AG08396 (cell line): ENCODE results near the gene ROCK2.

Experiments
- DNase-seq: peaks from one replicate; pipeline ENCODE4 v3.0.0; 2012; ENCODE audit warnings: low spot score, mixed read lengths

The ROCK2 gene

GRCh38 chr2:11152591-11152990, 191.8 kb downstream of the ROCK2 start:
- DNase-seq: no peak

DNA sequence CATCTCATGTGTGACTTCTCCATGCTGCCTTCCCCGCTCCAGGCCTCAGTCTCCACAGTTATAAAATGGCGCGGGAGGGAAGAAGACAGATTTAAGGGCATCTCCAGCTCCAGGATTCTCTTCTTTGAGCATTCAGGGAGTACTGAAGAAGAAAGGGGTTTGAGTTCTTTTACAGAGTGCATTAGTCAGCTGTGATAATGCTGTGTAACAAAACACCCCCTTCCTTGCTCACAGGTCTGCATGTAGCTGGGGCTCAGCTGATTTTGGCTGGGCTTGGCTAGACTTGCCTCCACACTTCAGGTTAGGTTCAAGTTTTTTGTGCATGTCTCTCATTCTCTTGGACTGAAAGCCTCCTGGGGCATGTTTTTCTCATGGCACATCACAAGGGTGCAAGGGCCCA, 197.2 kb downstream of the ROCK2 start:
- no peak for DNase-seq

GRCh38 chr2:11146076-11146475, 198.4 kb downstream of the ROCK2 start:
- no peak for DNase-seq

DNA sequence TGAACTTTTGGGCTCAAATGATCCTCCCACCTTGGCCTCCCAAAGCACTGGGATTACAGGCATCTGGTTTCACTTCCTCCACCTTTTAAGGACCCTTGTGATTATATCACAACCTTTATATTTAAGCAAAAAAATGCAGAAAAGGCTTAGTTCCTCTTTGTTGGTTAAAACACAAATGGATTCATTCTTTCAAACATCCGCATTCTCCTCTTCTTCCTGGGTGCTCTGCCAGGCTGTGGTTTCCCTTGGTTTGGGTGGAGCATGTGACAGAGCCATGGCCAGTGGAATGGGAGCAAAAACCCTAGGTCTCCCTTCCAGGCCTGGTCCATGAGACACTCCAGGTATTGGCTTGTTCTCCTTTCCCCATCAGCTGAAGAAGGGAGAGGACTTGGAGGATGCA, 199.1 kb downstream of the ROCK2 start:
- no peak for DNase-seq

GRCh38 chr2:11144738-11145079, 199.7 kb downstream of the ROCK2 start:
- DNase-seq: no peak

- no peak for DNase-seq
Observed at GRCh38 chr2:11144077-11144737, 200.2 kb downstream of the ROCK2 start.

DNA sequence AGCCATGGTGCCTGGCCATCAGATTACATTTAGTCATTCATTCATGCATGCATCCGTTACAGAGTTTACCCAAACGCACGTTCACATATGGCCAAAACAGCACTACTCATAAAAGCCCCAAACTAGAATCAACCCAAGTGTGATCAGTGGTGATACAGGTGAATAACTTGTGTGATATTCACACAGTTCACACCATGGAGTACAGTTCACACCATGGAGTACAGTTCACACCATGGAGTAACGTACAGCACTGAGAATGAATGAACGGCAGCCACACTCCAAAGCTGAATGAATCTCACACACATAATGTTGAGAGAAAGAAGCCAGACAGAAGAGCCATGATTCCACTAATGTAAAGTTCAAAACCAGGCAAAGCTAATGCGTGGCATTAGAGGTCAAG, 201.4 kb downstream of the ROCK2 start:
- no peak for DNase-seq

DNA sequence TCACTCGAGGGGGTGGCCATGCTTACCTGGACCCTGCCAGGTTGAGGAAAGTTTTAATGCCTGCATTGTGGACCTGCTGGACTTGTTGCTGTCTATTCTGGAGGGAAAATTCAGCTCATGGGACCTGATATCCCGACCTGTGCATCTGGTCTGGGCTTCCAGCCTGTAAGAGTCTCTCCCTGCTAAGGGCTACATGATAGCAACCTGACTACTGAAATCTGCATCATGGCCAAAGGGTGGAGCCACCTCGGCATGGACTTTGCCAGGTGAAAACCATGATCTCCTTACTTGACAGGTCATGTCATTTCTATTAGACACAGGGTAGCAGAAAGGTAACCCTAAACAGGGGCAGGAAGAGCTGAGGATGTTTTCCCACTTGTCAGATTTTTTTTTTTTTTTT, 202.1 kb downstream of the ROCK2 start:
- no peak for DNase-seq

DNA sequence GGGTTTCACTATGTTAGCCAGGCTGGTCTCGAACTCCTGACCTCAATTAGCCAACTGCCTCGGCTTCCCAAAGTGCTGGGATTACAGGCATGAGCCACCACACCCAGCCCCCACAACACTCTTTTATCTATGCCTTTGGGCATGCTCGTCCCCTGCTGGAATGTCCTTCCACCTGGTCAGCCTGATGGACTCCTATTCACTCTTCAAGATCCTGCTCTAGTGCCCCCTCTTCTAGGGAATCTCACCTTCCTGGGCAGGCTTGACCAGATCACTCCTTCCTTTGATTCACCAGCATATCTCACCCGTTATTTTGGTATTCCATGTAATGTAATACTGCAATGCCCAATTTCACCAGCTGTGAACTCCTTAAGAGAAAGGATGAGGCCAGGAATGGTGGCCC, 203.1 kb downstream of the ROCK2 start:
- DNase-seq: no peak

DNA sequence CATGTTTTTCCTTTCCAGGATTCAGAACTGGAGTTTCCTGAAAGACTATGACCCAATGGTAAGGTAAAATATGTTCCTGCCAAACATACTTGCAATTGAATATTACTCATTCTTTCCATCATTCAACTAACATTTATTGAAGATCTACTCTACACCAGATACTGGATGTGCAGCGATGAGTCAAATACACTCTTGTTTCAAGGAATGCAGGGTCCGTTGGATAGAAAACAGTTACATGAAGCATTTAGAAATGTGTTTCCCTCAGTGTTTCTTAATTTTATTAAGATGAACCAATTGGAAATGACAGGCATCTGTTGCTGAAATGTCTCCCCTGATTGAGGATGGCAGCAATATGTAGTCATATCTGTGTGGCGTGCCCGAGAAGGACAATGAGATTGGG, 203.9 kb downstream of the ROCK2 start:
- no peak for DNase-seq

GRCh38 chr2:11134349-11134748, 210.1 kb downstream of the ROCK2 start:
- DNase-seq: no peak

DNA sequence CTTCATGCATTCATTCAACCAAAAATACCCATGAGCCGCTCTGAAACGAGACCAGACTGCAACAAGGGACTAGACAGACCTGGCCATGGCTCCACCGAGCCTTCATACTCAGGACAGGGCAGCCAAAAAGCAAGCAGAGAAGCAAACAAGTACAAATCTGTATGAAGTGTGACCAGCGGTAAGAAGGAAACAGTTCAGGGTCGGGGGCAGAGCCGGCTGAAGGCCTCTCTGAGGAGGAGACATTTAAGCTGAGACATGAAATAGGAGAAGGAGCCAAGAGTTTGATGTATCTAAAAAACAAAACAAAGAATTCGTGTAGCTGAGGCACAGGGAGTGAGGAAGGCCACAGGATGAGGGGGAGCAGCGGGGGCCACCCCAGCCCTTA, 210.5 kb downstream of the ROCK2 start:
- no peak for DNase-seq

GRCh38 chr2:11133238-11133935, 211.0 kb downstream of the ROCK2 start:
- DNase-seq: no peak

DNA sequence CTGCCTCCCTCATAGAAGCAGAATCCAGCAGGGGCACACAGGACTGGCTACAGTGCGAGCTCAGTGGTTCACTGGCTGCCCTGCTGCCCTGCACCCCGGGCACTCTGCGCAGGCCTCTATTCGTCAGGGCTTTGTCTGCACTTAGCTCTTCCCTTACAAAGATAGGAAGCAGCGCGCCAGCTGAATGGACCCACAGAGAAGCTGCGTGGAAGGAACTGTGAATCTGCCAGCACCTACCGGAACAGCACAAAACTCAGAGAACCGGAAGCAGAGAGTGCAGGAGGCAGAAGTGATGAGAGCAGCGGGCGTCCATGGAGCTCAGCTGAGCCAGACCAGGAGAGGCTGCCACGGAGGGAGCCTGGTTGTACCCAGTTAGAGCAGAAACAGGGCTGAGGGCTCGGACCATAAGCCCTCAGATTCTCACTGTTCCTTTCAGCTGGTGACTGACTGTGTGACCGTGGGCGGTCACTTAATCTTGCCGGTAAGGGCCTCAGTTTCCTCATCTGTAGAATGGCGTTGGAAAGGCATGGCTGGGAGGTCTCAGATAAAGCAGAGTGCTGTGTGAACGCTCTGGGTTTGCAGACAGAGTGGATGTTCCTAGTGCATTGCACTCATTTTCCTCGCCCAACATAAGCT, 212.3 kb downstream of the ROCK2 start:
- no peak for DNase-seq

DNA sequence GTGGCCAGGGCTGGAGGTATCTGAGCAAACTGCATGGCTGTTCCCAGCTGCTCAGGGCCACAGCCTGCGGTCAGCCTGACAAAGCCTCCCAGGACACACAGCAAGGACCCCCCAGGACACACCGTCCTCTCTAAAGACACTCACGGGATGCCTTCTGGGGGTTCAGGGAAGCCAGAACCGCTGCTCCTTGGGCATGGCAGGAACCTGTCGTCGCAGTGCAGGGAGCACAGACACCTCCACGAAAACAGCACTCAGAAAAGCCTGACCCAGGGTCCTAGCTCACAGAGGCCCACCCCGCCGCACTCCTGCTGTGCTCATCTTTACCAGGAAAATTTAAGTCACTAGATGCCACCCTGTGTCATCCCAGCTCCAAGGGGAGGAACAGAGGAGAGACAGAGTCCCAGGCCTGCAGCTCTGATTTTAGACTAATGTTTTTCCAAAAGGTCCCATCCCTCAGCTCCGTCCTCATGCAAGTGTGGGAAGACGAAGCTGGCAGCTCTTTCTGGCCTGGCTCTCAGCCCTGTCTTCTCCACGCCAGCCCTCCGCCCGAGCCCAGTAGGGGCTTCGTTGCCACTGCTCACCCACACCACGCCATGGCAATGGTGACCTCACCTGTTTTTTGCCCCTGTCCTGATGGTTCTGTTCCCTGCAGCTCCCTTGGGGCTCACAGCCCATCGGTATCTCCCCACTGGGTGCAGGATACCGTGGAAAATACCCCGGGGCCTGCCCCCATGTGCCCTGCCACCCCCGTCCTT, 213.1 kb downstream of the ROCK2 start:
- no peak for DNase-seq
